ENCODE results near the gene MRPL57. TPM values are rescaled to one million over a fixed set of nuclear protein-coding genes. Genes with fewer than 3 reads are reported as not detected.
"Not testable (repeated sequence)": the region's sequence is repeated elsewhere in the genome, so short reads cannot be mapped to it uniquely, and the experiment has no call there.

MRPL57 gene
- total RNA-seq, 1 experiment from 2014 or later = 26.3 TPM

DNA sequence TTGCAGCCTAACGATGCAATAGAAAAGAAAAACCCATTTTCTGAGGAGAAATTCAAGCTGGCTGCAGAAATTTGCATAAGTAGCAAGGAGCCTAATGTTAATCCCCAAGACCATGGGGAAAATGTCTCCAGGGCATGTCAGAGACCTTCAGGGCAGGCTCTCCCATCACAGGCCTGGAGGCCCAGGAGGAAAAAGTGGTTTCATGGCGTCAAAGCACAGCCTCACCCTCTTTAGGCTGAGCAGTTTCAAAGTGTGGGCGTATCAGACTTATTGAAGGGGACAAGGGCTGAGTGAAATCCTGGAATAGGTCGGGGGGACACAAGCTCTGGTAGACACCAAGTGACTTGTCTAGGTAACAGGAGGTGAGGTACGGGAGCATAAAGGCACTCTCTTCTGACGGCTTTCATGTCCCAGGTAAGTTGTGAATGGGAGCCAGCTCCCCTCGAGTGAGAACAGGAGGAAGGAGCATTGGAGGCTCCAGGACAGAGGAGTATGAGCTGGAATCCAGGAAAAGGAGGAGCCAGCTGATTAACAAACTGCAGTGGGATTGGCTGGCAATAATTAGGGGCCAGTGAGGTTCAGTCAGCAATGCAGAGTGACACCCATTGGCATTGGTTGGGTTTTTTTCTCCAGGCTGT, 35.8 kb downstream of the MRPL57 start:
- Histone ChIP-seq H3K9ac (ENCODE audit: low read length) (no peak overlapping the region), H3K4me1 (ENCODE audit: control insufficient read depth in 1 of 2, insufficient read depth in 2 of 2, low read length in 2 of 2) (no peaks in the 10 kb centered on the region), H3K36me3 (ENCODE audit: control insufficient read depth in 1 of 2, insufficient read depth in 2 of 2, low read length in 2 of 2) (no peaks in the 10 kb centered on the region), H4K20me1 (ENCODE audit: insufficient read depth) (no peaks in the 10 kb centered on the region), H3K27ac (ENCODE audit: low read depth, low read length) (no peak overlapping the region), H3K9me3 (ENCODE audit: control insufficient read depth in 1 of 2, insufficient read depth in 1 of 2, low read depth in 1 of 2, low read length in 2 of 2) (no peaks in the 10 kb centered on the region), H3K79me2 (ENCODE audit: insufficient read depth, low read length) (no peaks in the 10 kb centered on the region), H3K4me3 (replicated peaks in 1 of 2; ENCODE audit: low read depth in 1 of 2, low read length in 2 of 2) (no peak overlapping the region), H3K27me3 (ENCODE audit: insufficient read depth, low read length) (no peaks in the 10 kb centered on the region; the same call in 1 of the 2 replicates), H3K4me2 (ENCODE audit: low read length) (no peak overlapping the region), H2AFZ (ENCODE audit: low read depth, low read length, poor library complexity, severe bottlenecking) (no peak overlapping the region), H3K9me2 (ENCODE audit: insufficient read depth) (no peaks in the 10 kb centered on the region)
- intact Hi-C loops (cut with micrococcal nuclease) = no loop called here
- CTCF ChIA-PET = no interaction called here
- RAD21 ChIA-PET (ENCODE audit: low non-redundant PET in 1 of 2, low total read pairs in 2 of 2, uncharacterized antibody in 2 of 2, unreplicated experiment in 2 of 2) = no interaction called here
- ATAC-seq (no peak), DNase-seq (ENCODE audit: low read depth, low spot score) (no peak)
- no TSS peak for BruUV-seq (replicated peaks)
- TF ChIP-seq YY1 (IDR thresholded peaks at IDR 0.05; ENCODE audit: extremely low read depth, insufficient replicate concordance, low read depth, low read length) = no peak
- TF ChIP-seq EGR1 (IDR thresholded peaks at IDR 0.05; ENCODE audit: low read depth) = no peak
- no peak for TF ChIP-seq CBX3 (IDR thresholded peaks at IDR 0.05; ENCODE audit: low read depth)
- no peak for TF ChIP-seq SP1 (IDR thresholded peaks at IDR 0.05; ENCODE audit: low read depth)
- TF ChIP-seq TCF7L2 (IDR thresholded peaks at IDR 0.05; ENCODE audit: borderline replicate concordance, extremely low read depth, insufficient read depth, insufficient read length) = no peak
- no peak for TF ChIP-seq EZH2phosphoT487 (IDR thresholded peaks at IDR 0.05; ENCODE audit: borderline replicate concordance)
- TF ChIP-seq, protein P1, sequence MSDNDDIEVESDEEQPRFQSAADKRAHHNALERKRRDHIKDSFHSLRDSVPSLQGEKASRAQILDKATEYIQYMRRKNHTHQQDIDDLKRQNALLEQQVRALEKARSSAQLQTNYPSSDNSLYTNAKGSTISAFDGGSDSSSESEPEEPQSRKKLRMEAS (IDR thresholded peaks at IDR 0.05) = no peak
- no peak for TF ChIP-seq JUND (IDR thresholded peaks at IDR 0.05)
- no peak for TF ChIP-seq ZNF274 (IDR thresholded peaks at IDR 0.05; ENCODE audit: low read depth, low read length)
- TF ChIP-seq, protein P2, sequence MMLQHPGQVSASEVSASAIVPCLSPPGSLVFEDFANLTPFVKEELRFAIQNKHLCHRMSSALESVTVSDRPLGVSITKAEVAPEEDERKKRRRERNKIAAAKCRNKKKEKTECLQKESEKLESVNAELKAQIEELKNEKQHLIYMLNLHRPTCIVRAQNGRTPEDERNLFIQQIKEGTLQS (IDR thresholded peaks at IDR 0.05) = no peak
- TF ChIP-seq RAD21 (IDR thresholded peaks at IDR 0.05; ENCODE audit: low read depth) = no peak
- no peak for TF ChIP-seq FOSL1 (IDR thresholded peaks at IDR 0.05; ENCODE audit: low read depth)
- TF ChIP-seq EZH2 (IDR thresholded peaks at IDR 0.05) = no peak
- no peak for TF ChIP-seq ELF1 (IDR thresholded peaks at IDR 0.05; ENCODE audit: borderline replicate concordance, low read depth)
- POLR2A ChIA-PET = no interaction called here

- H3K4me3 ChIP-seq (replicated peaks in 1 of 2; ENCODE audit: low read depth in 1 of 2, low read length in 2 of 2); DNase-seq (ENCODE audit: low read depth, low spot score); H3K4me1 ChIP-seq (ENCODE audit: control insufficient read depth in 1 of 2, insufficient read depth in 2 of 2, low read length in 2 of 2); H3K27ac ChIP-seq (ENCODE audit: low read depth, low read length); H3K4me2 ChIP-seq (ENCODE audit: low read length); POLR2A ChIA-PET; H3K9ac ChIP-seq (ENCODE audit: low read length); RAD21 ChIA-PET (ENCODE audit: low non-redundant PET in 1 of 2, low total read pairs in 2 of 2, uncharacterized antibody in 2 of 2, unreplicated experiment in 2 of 2); H3K9me2 ChIP-seq (ENCODE audit: insufficient read depth); BruUV-seq (replicated peaks); H3K9me3 ChIP-seq (ENCODE audit: control insufficient read depth in 1 of 2, insufficient read depth in 1 of 2, low read depth in 1 of 2, low read length in 2 of 2); H3K79me2 ChIP-seq (ENCODE audit: insufficient read depth, low read length); H3K27me3 ChIP-seq (ENCODE audit: insufficient read depth, low read length); H2AFZ ChIP-seq (ENCODE audit: low read depth, low read length, poor library complexity, severe bottlenecking); CTCF ChIA-PET; ATAC-seq; H3K36me3 ChIP-seq (ENCODE audit: control insufficient read depth in 1 of 2, insufficient read depth in 2 of 2, low read length in 2 of 2); intact Hi-C loops (cut with micrococcal nuclease); H4K20me1 ChIP-seq (ENCODE audit: insufficient read depth): not testable (repeated sequence)
Observed at GRCh38 chr13:21215419-21215818, 39.0 kb downstream of the MRPL57 start.
